HG02840 (cell line): Measurements from ENCODE around the gene USP9Y.
"Not testable (repeated sequence)": the region's sequence is repeated elsewhere in the genome, so short reads cannot be mapped to it uniquely, and the experiment has no call there.

Experiments
- ATAC-seq: cut with Tn5 transposase; IDR thresholded peaks from one replicate; pipeline ENCODE4 v1.9.1; 2021; ENCODE audit warnings: mild to moderate bottlenecking, moderate library complexity, moderate number of reproducible peaks; ENCODE audit not compliant: unreplicated experiment, low FRiP score

Gene USP9Y, protein sequence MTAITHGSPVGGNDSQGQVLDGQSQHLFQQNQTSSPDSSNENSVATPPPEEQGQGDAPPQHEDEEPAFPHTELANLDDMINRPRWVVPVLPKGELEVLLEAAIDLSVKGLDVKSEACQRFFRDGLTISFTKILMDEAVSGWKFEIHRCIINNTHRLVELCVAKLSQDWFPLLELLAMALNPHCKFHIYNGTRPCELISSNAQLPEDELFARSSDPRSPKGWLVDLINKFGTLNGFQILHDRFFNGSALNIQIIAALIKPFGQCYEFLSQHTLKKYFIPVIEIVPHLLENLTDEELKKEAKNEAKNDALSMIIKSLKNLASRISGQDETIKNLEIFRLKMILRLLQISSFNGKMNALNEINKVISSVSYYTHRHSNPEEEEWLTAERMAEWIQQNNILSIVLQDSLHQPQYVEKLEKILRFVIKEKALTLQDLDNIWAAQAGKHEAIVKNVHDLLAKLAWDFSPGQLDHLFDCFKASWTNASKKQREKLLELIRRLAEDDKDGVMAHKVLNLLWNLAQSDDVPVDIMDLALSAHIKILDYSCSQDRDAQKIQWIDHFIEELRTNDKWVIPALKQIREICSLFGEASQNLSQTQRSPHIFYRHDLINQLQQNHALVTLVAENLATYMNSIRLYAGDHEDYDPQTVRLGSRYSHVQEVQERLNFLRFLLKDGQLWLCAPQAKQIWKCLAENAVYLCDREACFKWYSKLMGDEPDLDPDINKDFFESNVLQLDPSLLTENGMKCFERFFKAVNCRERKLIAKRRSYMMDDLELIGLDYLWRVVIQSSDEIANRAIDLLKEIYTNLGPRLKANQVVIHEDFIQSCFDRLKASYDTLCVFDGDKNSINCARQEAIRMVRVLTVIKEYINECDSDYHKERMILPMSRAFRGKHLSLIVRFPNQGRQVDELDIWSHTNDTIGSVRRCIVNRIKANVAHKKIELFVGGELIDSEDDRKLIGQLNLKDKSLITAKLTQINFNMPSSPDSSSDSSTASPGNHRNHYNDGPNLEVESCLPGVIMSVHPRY (N-terminal part only)

GRCh38 chrY:12701181-12701695 is at the start of gene USP9Y:
USP9Y (plus strand) TSS chrY:12701231; CDS start chrY:12709448, 8,217 bp downstream.
- ATAC-seq: no peak

GRCh38 chrY:12651621-12652036 is 49.4 kb upstream of the USP9Y start:
- no peak for ATAC-seq

GRCh38 chrY:12661745-12662681 is 39.0 kb upstream of the USP9Y start:
- no peak for ATAC-seq

DNA sequence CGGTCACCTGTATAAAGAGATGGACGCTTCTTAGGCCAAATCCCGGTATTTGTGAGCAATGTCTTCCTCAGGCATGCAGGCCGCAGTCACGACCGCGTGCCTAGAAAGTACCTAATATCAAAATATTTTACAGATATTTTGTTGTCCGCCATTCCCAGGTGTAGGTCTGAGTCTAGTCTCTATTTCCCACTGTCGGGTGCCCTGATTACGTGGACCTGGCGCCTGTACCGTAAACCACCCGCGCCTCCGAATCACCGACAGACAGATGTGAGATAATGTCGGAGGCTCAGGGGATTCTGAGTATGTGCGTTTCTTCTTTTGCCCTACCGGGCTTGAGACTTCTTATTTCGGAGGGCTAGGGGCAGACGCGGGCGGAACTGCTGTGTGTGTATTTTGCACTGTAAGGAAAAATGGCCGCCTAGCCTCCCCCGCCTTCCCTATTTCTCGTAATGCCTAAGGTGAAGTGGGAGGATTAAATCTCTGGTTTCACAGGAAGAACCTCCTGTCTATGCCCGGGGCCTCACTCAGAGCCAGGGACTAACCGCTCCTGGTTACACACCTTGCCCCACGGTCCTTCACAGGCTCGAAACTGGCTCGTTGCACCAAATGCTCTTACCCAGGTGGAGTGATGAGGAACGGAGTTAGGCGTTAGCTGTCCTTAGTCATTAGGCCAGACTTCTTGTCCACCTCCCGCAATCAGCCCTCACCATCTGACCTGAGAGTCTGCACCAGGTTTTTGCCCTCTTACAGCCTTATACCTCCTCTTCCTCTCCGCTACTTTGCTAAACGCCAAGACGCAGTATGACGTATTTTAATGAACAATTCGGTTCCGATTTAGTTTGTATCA is 38.1 kb upstream of the USP9Y start:
- no peak for ATAC-seq

- ATAC-seq: not testable (repeated sequence)
These were observed 37.2 kb upstream of the USP9Y start for GRCh38 chrY:12663845-12664244.

DNA sequence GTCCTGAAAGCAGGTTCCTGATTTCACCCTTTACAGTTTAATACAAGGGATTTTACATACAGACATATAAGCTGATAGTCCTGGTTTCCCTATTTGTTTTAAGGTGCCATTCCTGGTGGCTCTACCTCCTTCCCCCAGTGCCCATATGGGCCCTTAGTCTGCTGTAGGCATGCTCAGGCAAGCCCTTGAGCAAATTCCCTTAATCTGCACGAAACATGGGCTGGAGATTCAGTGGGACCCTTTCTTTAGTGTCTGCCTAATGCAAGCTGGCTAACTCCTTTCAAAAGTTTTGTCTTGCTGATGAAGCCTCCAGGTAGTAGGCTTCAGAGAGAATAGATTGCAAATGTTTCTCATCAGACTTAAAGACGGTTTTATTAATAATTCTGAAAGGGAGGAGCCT is 22.9 kb upstream of the USP9Y start:
- ATAC-seq: no peak

DNA sequence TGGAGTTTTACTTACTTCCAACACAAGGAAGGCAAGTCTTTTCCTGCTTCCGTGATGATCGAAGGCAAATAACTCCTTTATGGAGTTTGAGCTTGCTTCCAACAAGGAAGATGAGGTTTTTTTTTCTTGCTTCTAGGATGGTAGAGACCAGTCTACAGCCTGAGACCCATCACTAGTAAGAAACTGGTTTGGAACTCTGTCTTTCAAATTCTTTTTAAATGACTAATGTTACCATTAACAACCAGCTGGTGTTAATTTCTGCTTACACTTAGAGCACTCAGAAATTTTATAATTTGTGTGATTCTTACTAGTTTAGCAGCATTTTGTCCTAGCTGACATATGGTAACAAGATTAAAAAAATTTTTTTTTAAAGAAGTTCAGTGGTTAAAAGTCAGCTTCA is 19.5 kb upstream of the USP9Y start:
- no peak for ATAC-seq

DNA sequence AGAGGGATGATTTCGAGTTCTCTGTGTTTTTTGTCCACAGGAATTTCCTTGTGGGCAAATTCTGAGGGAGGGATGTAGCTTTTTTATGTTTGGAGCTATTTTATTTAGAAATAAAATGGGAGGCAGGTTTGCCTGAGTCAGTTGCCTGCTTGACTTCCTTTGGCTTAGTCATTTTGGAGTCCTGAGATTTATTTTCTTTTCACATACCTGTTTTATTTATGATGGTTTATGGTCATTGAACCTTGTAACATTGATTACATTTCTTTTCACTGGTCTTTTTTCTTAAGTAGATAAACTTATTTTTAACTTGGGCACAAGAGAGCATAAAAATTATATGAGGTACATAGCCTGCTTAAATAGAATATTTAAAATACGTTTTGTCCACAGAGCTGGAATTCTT is 12.7 kb upstream of the USP9Y start:
- no peak for ATAC-seq

DNA sequence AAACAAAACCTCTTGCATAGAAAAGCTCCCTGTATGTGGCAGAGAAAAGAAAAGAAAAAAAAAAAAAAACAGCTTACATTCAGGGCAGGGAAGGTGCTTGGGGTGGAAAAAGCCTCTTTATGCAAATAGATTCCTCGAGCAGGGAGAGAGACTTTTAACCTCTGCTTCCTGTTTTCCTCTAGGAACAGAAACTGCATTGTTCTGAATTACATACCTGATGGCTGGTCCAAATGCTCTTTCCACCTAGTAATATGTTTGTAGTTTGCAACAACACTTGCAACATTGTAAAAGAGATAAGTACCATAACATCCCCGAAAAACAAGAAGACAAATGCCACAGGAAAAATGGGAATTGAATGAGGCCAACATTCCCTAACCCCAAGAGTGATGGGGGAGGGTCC is 944 bp upstream of the USP9Y start:
- ATAC-seq: no peak

GRCh38 chrY:12702174-12702573 is 1.1 kb downstream of the USP9Y start:
- no peak for ATAC-seq

DNA sequence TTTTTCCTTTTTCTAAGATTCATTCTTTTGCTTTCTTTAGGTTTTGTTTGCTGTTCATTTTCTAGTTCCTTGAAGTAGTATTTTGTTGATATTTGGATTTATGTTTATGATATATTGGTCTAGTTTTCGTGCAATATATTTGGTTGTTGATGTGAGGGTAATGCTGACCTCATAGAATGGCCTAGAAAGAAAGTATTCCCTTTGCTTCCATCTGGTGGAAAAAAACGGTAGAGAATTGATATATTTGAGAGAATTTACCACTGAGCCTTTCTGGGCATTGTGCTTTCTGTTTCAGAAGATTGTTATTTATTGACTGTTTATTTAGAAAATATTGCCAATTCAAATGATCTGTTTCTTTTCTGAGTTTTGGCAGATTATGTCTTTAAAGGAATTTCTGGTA is 9.4 kb downstream of the USP9Y start:
- no peak for ATAC-seq

GRCh38 chrY:12715376-12715775 is 14.3 kb downstream of the USP9Y start:
- ATAC-seq: no peak

DNA sequence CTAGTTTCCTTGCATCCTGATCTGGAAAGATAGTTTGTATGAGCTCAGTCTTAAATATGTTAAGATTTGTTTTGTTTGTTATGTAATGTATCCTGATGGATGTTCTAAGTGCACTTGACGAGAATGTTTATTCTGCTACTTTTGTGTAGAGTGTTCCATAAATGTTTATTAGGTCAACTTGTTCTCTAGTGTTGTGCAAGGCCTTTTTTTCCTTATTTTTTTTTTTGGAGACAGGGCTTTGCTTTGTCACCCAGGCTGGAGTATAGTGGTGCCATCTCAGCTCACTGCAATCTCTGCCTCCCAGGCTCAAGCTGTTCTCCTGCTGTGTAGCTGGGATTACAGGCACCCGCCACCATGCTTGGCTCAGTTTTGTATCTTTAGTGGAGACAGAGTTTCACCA is 28.7 kb downstream of the USP9Y start:
- no peak for ATAC-seq

- no peak for ATAC-seq
These were observed 32.6 kb downstream of the USP9Y start for GRCh38 chrY:12733625-12734024.

DNA sequence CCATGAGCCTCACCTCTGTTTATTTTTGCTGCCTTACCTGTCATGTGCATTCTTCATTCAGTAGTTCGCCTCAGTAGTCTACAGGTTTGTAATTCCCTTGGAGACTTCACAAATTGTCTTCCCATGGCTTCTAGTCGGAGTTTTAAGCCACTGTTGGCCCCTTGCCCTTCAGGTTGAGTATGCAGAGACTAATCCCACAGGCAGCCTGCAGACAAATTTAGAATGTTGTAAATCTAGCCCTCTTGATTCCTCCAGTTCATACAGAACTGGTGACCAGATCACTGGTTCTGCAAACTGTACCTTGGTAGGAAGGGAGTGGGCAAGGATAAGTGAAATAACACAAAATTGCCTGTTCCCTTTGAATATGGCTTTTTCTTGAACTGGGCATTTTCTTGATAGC is 33.0 kb downstream of the USP9Y start:
- ATAC-seq: no peak

- no peak for ATAC-seq
These were observed 40.4 kb downstream of the USP9Y start for GRCh38 chrY:12741414-12741813.

GRCh38 chrY:12742725-12743124 is 41.7 kb downstream of the USP9Y start:
- no peak for ATAC-seq

DNA sequence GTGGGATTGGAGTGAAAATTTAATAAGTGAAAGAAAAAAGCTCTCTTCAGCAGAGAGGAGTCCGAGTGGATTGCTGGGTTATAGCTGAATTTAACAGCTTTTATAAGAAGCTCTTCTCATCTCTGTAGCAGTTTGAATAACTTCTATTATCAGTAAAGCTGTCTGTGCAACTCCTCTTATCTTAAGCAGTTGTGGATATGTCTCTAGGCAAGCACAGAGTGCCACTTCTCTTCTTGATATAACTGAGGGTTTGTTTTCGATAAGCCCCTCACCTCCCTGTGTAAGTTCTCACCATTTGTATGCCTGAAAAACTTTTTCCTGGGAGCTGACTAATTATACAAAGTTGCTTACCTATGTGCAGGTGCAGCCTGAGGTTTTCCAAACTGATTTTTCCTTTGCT is 43.1 kb downstream of the USP9Y start:
- ATAC-seq: no peak

DNA sequence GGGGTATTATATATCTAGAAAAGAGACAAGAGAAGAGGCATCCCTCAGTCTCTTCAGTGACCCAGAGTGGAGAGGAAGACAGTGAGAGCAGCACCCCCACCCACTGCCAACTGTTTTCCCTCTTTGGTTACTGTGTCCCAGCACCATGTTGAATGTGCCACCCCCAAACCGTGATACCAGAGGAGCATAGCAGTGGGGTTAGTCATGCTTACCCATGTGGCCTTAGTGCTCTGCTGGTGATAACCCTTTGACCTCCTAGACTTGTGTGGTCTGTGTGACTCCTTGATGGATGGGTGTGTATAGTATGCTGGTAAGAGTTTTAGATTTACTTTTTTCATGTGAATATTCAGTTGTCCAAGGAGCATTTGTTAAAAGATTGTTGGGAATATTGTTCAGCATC is 48.3 kb downstream of the USP9Y start:
- no peak for ATAC-seq
